Measurements from ENCODE around the gene OSBPL7. TPM values are rescaled to one million over a fixed set of nuclear protein-coding genes. Genes with fewer than 3 reads are reported as not detected.

OSBPL7 gene
- total RNA-seq, 1 experiment from 2014 or later: 13.0 TPM

- Histone ChIP-seq H4K8ac (replicated peaks; ENCODE audit: insufficient read length, low read depth, low read length) (no peak overlapping the region), H4K5ac (ENCODE audit: insufficient read length, low read depth, low read length) (no peak overlapping the region), H2BK5ac (ENCODE audit: insufficient read length, low read length) (no peak overlapping the region), H2BK120ac (ENCODE audit: low read depth, low read length, poor library complexity, severe bottlenecking) (no peak overlapping the region), H3T11ph (ENCODE audit: low read length) (no peak overlapping the region), H3K23ac (ENCODE audit: insufficient read length, low read depth, low read length) (no peak overlapping the region), H3K14ac (ENCODE audit: insufficient read depth, low read length) (no peak overlapping the region), H2BK20ac (ENCODE audit: low read depth, low read length, poor library complexity, severe bottlenecking) (no peak overlapping the region), H3K27me3 (ENCODE audit: insufficient read depth, low read length) (no peaks in the 10 kb centered on the region; the same call in 1 of the 2 replicates), H4K91ac (ENCODE audit: insufficient read length, low read depth, low read length) (no peak overlapping the region), H3K4ac (ENCODE audit: low read depth, low read length) (no peak overlapping the region), H3K27ac (ENCODE audit: insufficient read length, low read depth, low read length) (no peak overlapping the region), H2BK12ac (ENCODE audit: insufficient read length, low read depth, low read length) (no peak overlapping the region), H3K4me2 (ENCODE audit: insufficient read depth, insufficient read length, low read length) (no peak overlapping the region), H3K23me2 (ENCODE audit: insufficient read length, low read depth, low read length, poor library complexity, severe bottlenecking) (no peaks in the 10 kb centered on the region), H3K4me1 (ENCODE audit: insufficient read depth, low read length) (no peaks in the 10 kb centered on the region), H3K9me3 (ENCODE audit: control insufficient read depth, low read depth, low read length) (no peaks in the 10 kb centered on the region), H3K79me1 (ENCODE audit: insufficient read depth, low read depth, low read length, poor library complexity, severe bottlenecking) (no peaks in the 10 kb centered on the region), H2AFZ (ENCODE audit: low read length) (no peak overlapping the region), H3K9ac (ENCODE audit: extremely low read depth, insufficient read length, low read length) (no peak overlapping the region), H3K79me2 (ENCODE audit: insufficient read depth, low read length) (no peaks in the 10 kb centered on the region), H4K20me1 (ENCODE audit: control insufficient read depth, insufficient read depth, insufficient read length) (no peaks in the 10 kb centered on the region), H3K56ac (ENCODE audit: insufficient read length, low read depth, low read length) (no peak overlapping the region), H3K18ac (ENCODE audit: insufficient read length, low read depth, low read length) (no peak overlapping the region), H2BK15ac (ENCODE audit: low read depth, low read length) (no peak overlapping the region), H2AK5ac (ENCODE audit: insufficient read length, low read length) (no peak overlapping the region)
- TF ChIP-seq CTCF (conservative IDR thresholded peaks at IDR 0.05): peak; percentile 78
- H3K27ac Mint-ChIP-seq: no peak overlapping the region
- H3K9me3 Mint-ChIP-seq: no peaks in the 10 kb centered on the region
- H3K4me3 Mint-ChIP-seq: no peak overlapping the region
- peaks cover 0 to 2% (median 0%) of the 10 kb centered on the region in 3 experiments; a peak in 2 of 7 replicates for H3K36me3 Mint-ChIP-seq (ENCODE audit: insufficient read depth in 1 of 3, low read depth in 3 of 3)
- H3K27me3 Mint-ChIP-seq (ENCODE audit: low read depth): peaks cover 10% of the 10 kb centered on the region
- H3K4me1 Mint-ChIP-seq: no peaks in the 10 kb centered on the region
- no CpG with 5 or more reads among the region's 9 CpGs for WGBS (ENCODE audit: extremely low coverage, insufficient read length, low lambda C conversion rate)
- DNase-seq: peak; percentile 82
Observed at GRCh38 chr17:47802341-47803022, 19.1 kb downstream of the OSBPL7 start.

All from H9 (cell line).